Left lung (tissue), 14 donors: Measurements from ENCODE around the gene CFI. TPM values are rescaled to one million over a fixed set of nuclear protein-coding genes. Genes with fewer than 3 reads are reported as not detected.

Experiments used
- ATAC-seq: fragments of 200-7000 bp; cut with Tn5 transposase; one replicate; pipeline ENCODE4 v1.9.1; 2020; ENCODE audit warnings: moderate library complexity
- DNase-seq, 4 donors: peaks; one replicate each; pipeline ENCODE4 v3.0.0-alpha.2; 2013 to 2020
- H3K27ac ChIP-seq, 2 donors: fragments of 200-600 bp; sonication (generic) in 1 of 2; one replicate each; pipeline versions ENCODE4 v1.5.0 to v1.8.0; 2020 to 2021
- H3K27me3 ChIP-seq, 2 donors: fragments of 200-600 bp; sonication (generic) in 1 of 2; one replicate each; pipeline versions ENCODE4 v1.5.0 to v1.8.0; 2020 to 2021
- H3K36me3 ChIP-seq, 2 donors: fragments of 200-600 bp; sonication (generic) in 1 of 2; one replicate each; pipeline versions ENCODE4 v1.5.0 to v1.8.0; 2020 to 2021
- H3K4me1 ChIP-seq, 2 donors: fragments of 200-600 bp; one replicate each; pipeline ENCODE4 v1.8.0; 2021
- H3K4me3 ChIP-seq, 2 donors: fragments of 200-600 bp; sonication (generic) in 1 of 2; one replicate each; pipeline versions ENCODE4 v1.5.0 to v1.8.0; 2020 to 2021; ENCODE audit warnings: mild to moderate bottlenecking in 1 of 2
- H3K9me3 ChIP-seq, 2 donors: fragments of 200-600 bp; sonication (generic) in 1 of 2; one replicate each; pipeline versions ENCODE4 v1.5.0 to v1.8.0; 2020 to 2021
- intact Hi-C, 2 donors: fragments of 100-400 bp; cut with DNase I; formaldehyde crosslinking; loops; one replicate each; pipeline versions ENCODE4 v1.11.2 to v1.14.2; 2022
- long read RNA-seq, 12 donors: library from polyadenylated mRNA in 2 of 12; unstranded in 2 of 12; transcript quantifications; one replicate each; pipeline ENCODE4 v2.0.0 and lab custom pipeline, GENCODE V29; 2019 to 2026
- polyA plus RNA-seq, 6 donors: library from polyadenylated mRNA; unstranded; fragments of 120-200 nt; gene quantifications; one replicate each; pipeline ENCODE4 v1.2.1, GENCODE V29; 2013; ENCODE audit not compliant: insufficient read length in 6 of 6
- total RNA-seq, 2 donors: library from RNA; stranded (reverse); fragmentation: NEBNext Ultra II Directional; extraction: Animal tissue kit (Norgen Biotek cat#: 25700); gene quantifications; one replicate each; pipeline ENCODE4 v1.2.1, GENCODE V29; 2021
- TF ChIP-seq, protein P1 (sequence below), 2 donors: fragments of 200-600 bp; sonication (generic) in 1 of 2; IDR thresholded peaks; one replicate each; pipeline versions ENCODE4 v1.5.0 to v1.8.0; 2021; ENCODE audit warnings: antibody characterized with exemption in 2 of 2
- donor health status: DM: no; HTN: yes; CAD: no.
- donor health status: DM: no; HTN: no; CAD: no.

Gene CFI
- total RNA-seq, result 100 to 1,000 TPM in 1 of 2 donors, 10 to 100 TPM in 1; 66.8 to 115 TPM
- 100 to 1,000 TPM in 2 of 6 donors, 10 to 100 TPM in 4; 72.0 to 114 (median 93.8) TPM for polyA plus RNA-seq
- long read RNA-seq, donor 1, transcript CFI-204 (3 exons, 667 nt), result major isoform, 12 of 41 reads
- long read RNA-seq, donor 1, partial matches to known transcripts, result 27 of 41 reads
- long read RNA-seq, donor 1, other reads (novel, unspliced or antisense), result 0 of 41 reads
- long read RNA-seq, donor 2, transcript CFI-204 (3 exons, 667 nt), result major isoform, 7 of 9 reads
- long read RNA-seq, donor 2, partial matches to known transcripts, result 0 of 9 reads
- long read RNA-seq, donor 2, other reads (novel, unspliced or antisense), result 0 of 9 reads
- long read RNA-seq, donor 3, transcript CFI-204 (3 exons, 667 nt), result major isoform, 5 of 8 reads
- long read RNA-seq, donor 3, partial matches to known transcripts, result 0 of 8 reads
- long read RNA-seq, donor 3, other reads (novel, unspliced or antisense), result 0 of 8 reads
- long read RNA-seq, donor 4, partial matches to known transcripts, result 2 of 5 reads
- long read RNA-seq, donor 4, other reads (novel, unspliced or antisense), result 0 of 5 reads
- long read RNA-seq, donor 5, transcript CFI-204 (3 exons, 667 nt), result major isoform, 8 of 71 reads
- long read RNA-seq, donor 5, partial matches to known transcripts, result 46 of 71 reads
- long read RNA-seq, donor 5, other reads (novel, unspliced or antisense), result 16 of 71 reads
- long read RNA-seq, donor 6, transcript CFI-204 (3 exons, 667 nt), result major isoform, 6 of 10 reads
- long read RNA-seq, donor 6, partial matches to known transcripts, result 0 of 10 reads
- long read RNA-seq, donor 6, other reads (novel, unspliced or antisense), result 0 of 10 reads
- long read RNA-seq, donor 7, transcript CFI-204 (3 exons, 667 nt), result major isoform, 5 of 5 reads
- long read RNA-seq, donor 7, partial matches to known transcripts, result 0 of 5 reads
- long read RNA-seq, donor 7, other reads (novel, unspliced or antisense), result 0 of 5 reads
- long read RNA-seq, donor 8, partial matches to known transcripts, result 0 of 3 reads
- long read RNA-seq, donor 8, other reads (novel, unspliced or antisense), result 0 of 3 reads
- long read RNA-seq, donor 9, result 0 reads
- long read RNA-seq, donor 10, partial matches to known transcripts, result 2 of 2 reads
- long read RNA-seq, donor 10, other reads (novel, unspliced or antisense), result 0 of 2 reads
- long read RNA-seq, donor 11, result 0 reads
- long read RNA-seq, donor 12, partial matches to known transcripts, result 0 of 5 reads
- long read RNA-seq, donor 12, other reads (novel, unspliced or antisense), result 0 of 5 reads

DNA sequence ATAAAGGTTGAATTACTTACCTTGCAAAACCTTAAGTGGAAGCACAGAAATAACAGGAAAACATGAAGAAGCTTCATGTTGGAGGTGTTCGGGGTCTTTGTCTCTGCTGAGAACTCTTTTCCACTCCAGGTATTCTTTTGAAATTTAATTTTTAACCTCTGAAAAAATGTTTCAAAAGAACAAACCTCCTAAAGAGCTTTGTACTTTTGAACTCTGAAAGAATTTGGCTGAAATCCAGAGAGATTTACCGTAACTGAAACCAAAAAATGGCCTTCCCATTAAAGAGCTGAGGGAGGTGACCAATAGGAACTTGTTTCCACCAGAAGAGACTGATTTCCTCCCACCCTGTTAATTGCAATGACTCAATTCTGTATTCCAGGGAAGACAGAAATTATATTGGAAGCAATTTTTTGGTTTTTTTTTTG is at the start of gene CFI:
TSS of gene CFI (minus strand) at position 105 of the 425 bp plus-strand sequence. CDS start at position 77, 28 bp downstream.
- Histone ChIP-seq H3K4me1 (peaks cover 0 to 9% of the 10 kb centered on the region in 2 donors), H3K4me3 (peak within 1 kb of the TSS; percentile 12 to 39), H3K9me3 (peaks cover 0 to 5% of the 10 kb centered on the region in 2 donors), H3K27me3 (no peaks in the 10 kb centered on the region), H3K27ac (peak within 1 kb of the TSS; percentile 21 to 45), H3K36me3 (no peaks in the 10 kb centered on the region)
- DNase-seq (peak in 1 of 4 donors; percentile 52), ATAC-seq (peak; percentile 85)
- intact Hi-C loops, result no loop called here
- TF ChIP-seq, protein P1, sequence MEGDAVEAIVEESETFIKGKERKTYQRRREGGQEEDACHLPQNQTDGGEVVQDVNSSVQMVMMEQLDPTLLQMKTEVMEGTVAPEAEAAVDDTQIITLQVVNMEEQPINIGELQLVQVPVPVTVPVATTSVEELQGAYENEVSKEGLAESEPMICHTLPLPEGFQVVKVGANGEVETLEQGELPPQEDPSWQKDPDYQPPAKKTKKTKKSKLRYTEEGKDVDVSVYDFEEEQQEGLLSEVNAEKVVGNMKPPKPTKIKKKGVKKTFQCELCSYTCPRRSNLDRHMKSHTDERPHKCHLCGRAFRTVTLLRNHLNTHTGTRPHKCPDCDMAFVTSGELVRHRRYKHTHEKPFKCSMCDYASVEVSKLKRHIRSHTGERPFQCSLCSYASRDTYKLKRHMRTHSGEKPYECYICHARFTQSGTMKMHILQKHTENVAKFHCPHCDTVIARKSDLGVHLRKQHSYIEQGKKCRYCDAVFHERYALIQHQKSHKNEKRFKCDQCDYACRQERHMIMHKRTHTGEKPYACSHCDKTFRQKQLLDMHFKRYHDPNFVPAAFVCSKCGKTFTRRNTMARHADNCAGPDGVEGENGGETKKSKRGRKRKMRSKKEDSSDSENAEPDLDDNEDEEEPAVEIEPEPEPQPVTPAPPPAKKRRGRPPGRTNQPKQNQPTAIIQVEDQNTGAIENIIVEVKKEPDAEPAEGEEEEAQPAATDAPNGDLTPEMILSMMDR (IDR thresholded peaks at IDR 0.05), result no peak

DNA sequence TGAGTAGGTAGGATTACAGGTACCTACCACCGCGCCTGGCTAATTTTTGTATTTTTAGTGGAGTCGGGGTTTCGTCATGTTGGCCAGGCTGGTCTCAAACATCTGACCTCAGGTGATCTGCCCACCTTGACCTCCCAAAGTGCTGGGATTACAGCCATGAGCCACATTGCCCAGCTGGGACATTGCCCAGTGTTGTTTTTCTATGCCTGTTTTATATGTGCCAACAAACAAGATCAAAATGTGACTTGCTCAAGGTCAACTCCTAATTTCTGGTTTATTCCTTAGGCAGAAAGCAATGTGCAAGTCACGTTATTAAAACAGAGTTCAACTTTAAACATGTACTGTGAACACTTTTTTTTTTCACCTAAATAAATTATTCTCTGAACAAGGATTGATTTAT is 48.8 kb upstream of the CFI start:
- TF ChIP-seq, protein P1 (IDR thresholded peaks at IDR 0.05), result no peak
- Histone ChIP-seq H3K27me3 (no peaks in the 10 kb centered on the region), H3K4me1 (no peaks in the 10 kb centered on the region), H3K27ac (no peak overlapping the region), H3K36me3 (no peaks in the 10 kb centered on the region), H3K4me3 (no peak overlapping the region), H3K9me3 (no peaks in the 10 kb centered on the region)
- ATAC-seq (no peak), DNase-seq (no peak)
- intact Hi-C loops, result no loop called here

DNA sequence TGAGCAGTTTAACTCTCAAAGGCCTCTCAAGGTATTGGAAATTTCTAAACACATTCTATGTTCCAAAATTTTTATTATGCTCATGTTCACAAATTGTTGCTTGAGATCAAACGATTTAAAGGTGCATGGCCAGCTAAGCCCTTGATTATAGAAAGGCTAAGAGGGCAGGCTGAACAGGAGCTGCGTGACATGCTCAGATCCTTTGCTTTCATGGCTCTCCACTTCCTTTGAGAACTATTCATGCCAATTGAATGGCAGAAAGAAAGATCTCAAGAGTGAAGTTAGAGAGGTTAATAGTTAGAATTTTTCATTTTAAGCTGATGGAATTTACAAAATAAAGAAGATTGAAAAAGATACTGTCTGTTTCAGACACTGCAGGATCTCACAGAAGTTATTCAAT is 46.7 kb upstream of the CFI start:
- intact Hi-C loops, result no loop called here

DNA sequence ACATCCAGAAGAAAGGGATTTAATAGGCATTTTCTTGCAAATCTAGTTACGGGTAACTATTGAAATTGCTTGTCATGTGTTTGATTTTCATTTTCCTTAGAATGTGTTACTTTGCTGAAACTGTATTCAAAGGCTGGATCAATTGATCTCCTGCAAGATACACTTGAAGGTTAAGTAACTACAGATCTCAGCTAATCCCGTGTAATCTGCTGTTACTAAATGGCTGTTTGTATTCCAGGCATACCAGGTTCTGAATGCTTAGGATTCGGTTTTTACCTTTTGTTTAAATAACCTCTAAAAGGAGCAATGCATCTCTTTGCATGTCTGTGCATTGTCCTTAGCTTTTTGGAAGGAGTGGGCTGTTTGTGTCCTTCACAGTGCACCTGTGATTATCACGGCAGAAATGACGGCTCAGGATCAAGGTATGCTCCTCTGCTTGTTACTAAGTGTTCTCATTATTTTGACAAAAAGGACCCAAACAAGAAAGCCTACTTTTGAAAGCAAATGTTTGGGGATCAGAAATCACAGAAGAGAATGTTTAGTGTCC is 46.2 kb upstream of the CFI start, which contains the start of gene LRIT3:
TSS of gene LRIT3 (plus strand) at position 212 of the 547 bp plus-strand sequence. CDS start at position 307, 95 bp downstream.
- Histone ChIP-seq H3K4me3 (no peak within 1 kb of the TSS), H3K27ac (no peak within 1 kb of the TSS), H3K4me1 (no peaks in the 10 kb centered on the region), H3K9me3 (no peaks in the 10 kb centered on the region), H3K36me3 (no peaks in the 10 kb centered on the region), H3K27me3 (no peaks in the 10 kb centered on the region)
- ATAC-seq, result no peak
- DNase-seq, result no peak
- intact Hi-C loops, result no loop called here
- TF ChIP-seq, protein P1 (IDR thresholded peaks at IDR 0.05), result no peak

More for the DNA sequence above, 46.7 kb upstream of the CFI start:
- Histone ChIP-seq H3K27ac (no peak overlapping the region), H3K4me3 (no peak overlapping the region), H3K4me1 (no peaks in the 10 kb centered on the region), H3K36me3 (no peaks in the 10 kb centered on the region), H3K9me3 (no peaks in the 10 kb centered on the region), H3K27me3 (no peaks in the 10 kb centered on the region)
- ATAC-seq (no peak), DNase-seq (no peak)
- TF ChIP-seq, protein P1 (IDR thresholded peaks at IDR 0.05), result no peak
